ENCODE data around the gene SETD7.

SETD7 gene

DNA sequence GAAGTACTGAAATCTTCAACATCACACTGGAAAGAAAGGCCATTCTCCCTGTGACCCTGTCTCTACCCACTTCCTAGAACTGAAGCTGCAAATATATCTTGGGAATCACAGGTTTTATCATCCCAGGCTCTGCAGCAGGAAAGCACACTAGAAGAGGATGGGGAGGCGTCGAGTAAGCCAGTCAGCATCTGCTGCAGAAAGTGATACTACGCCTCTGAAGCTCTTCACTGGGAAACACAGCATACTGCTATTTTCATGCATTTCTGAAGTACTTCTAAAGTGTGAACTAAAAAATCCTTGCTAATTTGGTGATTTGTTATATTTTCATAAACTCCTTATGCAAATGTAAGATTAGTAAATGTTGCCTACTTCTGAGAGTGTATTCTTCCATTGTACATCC lies 73.0 kb downstream of the SETD7 start:
- Histone ChIP-seq H3K4me1 (ENCODE audit: insufficient read depth, low read length, poor library complexity, severe bottlenecking) (no peaks in the 10 kb centered on the region), H3K36me3 (ENCODE audit: insufficient read depth, low read length) (no peaks in the 10 kb centered on the region), H4K20me1 (ENCODE audit: insufficient read depth, low read length, poor library complexity, severe bottlenecking) (no peaks in the 10 kb centered on the region), H3K9me2 (replicated peaks; ENCODE audit: low read depth, low read length) (no peaks in the 10 kb centered on the region), H3K4me2 (ENCODE audit: low read depth, low read length, poor library complexity, severe bottlenecking) (no peak overlapping the region), H3K9me3 (ENCODE audit: insufficient read depth, low read depth, low read length) (no peaks in the 10 kb centered on the region), H3F3A (ENCODE audit: low read depth) (no peaks in the 10 kb centered on the region), H3K79me2 (ENCODE audit: insufficient read depth, low read length) (no peaks in the 10 kb centered on the region), H3K27me3 (ENCODE audit: insufficient read depth, low read length, poor library complexity, severe bottlenecking) (no peaks in the 10 kb centered on the region), H3K9ac (ENCODE audit: low read depth, low read length, poor library complexity, severe bottlenecking) (no peak overlapping the region), H2AFZ (ENCODE audit: low read length) (no peak overlapping the region), H3K4me3 (ENCODE audit: low read length, poor library complexity, severe bottlenecking) (no peak overlapping the region)
- TF ChIP-seq EZH2phosphoT487 (IDR thresholded peaks at IDR 0.05; ENCODE audit: borderline replicate concordance) (no peak), CTCF (conservative IDR thresholded peaks at IDR 0.05; ENCODE audit: low read length) (no peak)

- Histone ChIP-seq H3K9me2 (replicated peaks; ENCODE audit: low read depth, low read length) (no peaks in the 10 kb centered on the region), H3K36me3 (ENCODE audit: insufficient read depth, low read length) (no peaks in the 10 kb centered on the region), H4K20me1 (ENCODE audit: insufficient read depth, low read length, poor library complexity, severe bottlenecking) (no peaks in the 10 kb centered on the region), H3K9me3 (ENCODE audit: insufficient read depth, low read depth, low read length) (no peaks in the 10 kb centered on the region), H3K4me1 (ENCODE audit: insufficient read depth, low read length, poor library complexity, severe bottlenecking) (no peaks in the 10 kb centered on the region), H3K4me3 (ENCODE audit: low read length, poor library complexity, severe bottlenecking) (no peak overlapping the region), H3K4me2 (ENCODE audit: low read depth, low read length, poor library complexity, severe bottlenecking) (no peak overlapping the region), H3K79me2 (ENCODE audit: insufficient read depth, low read length) (no peaks in the 10 kb centered on the region), H3F3A (ENCODE audit: low read depth) (no peaks in the 10 kb centered on the region), H2AFZ (ENCODE audit: low read length) (no peak overlapping the region), H3K27me3 (ENCODE audit: insufficient read depth, low read length, poor library complexity, severe bottlenecking) (no peaks in the 10 kb centered on the region), H3K9ac (ENCODE audit: low read depth, low read length, poor library complexity, severe bottlenecking) (no peak overlapping the region)
- TF ChIP-seq CTCF (conservative IDR thresholded peaks at IDR 0.05; ENCODE audit: low read length) (no peak), EZH2phosphoT487 (IDR thresholded peaks at IDR 0.05; ENCODE audit: borderline replicate concordance) (no peak)
Observed at GRCh38 chr4:139481465-139481864, 74.6 kb downstream of the SETD7 start.

DNA sequence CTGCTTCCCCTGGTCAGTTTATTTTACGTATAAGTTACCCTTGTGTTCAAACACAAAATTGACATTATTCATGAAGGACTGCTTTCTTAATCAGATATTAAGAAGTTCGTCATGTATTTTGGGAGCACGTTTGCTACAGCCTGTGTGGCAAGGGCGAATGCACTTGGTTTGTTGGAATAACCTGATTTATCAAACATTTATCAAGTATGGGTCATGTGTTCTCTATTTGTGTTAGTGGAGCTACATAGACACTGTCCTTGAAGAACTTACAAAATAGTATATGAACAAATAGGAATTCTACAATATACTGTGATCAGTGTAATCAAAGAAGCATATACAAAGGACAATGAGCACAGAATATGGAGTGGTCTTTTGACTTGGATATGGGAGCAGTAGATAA lies 79.7 kb downstream of the SETD7 start:
- Histone ChIP-seq H3K9ac (ENCODE audit: low read depth, low read length, poor library complexity, severe bottlenecking) (no peak overlapping the region), H3K79me2 (ENCODE audit: insufficient read depth, low read length) (no peaks in the 10 kb centered on the region), H3F3A (ENCODE audit: low read depth) (no peaks in the 10 kb centered on the region), H3K4me2 (ENCODE audit: low read depth, low read length, poor library complexity, severe bottlenecking) (no peak overlapping the region), H2AFZ (ENCODE audit: low read length) (no peak overlapping the region), H4K20me1 (ENCODE audit: insufficient read depth, low read length, poor library complexity, severe bottlenecking) (no peaks in the 10 kb centered on the region), H3K4me1 (ENCODE audit: insufficient read depth, low read length, poor library complexity, severe bottlenecking) (no peaks in the 10 kb centered on the region), H3K4me3 (ENCODE audit: low read length, poor library complexity, severe bottlenecking) (no peak overlapping the region), H3K9me2 (replicated peaks; ENCODE audit: low read depth, low read length) (no peaks in the 10 kb centered on the region), H3K9me3 (ENCODE audit: insufficient read depth, low read depth, low read length) (no peaks in the 10 kb centered on the region), H3K27me3 (ENCODE audit: insufficient read depth, low read length, poor library complexity, severe bottlenecking) (no peaks in the 10 kb centered on the region), H3K36me3 (ENCODE audit: insufficient read depth, low read length) (peaks cover 15% of the 10 kb centered on the region; the same call in 1 of the 2 replicates)
- TF ChIP-seq EZH2phosphoT487 (IDR thresholded peaks at IDR 0.05; ENCODE audit: borderline replicate concordance) (no peak), CTCF (conservative IDR thresholded peaks at IDR 0.05; ENCODE audit: low read length) (no peak)
